Fibroblast of upper back skin (primary cell): ENCODE data around the gene ATG9B.

Experiments used
- DNase-seq: peaks from one replicate; pipeline ENCODE4 v3.0.0-alpha.2; 2013

ATG9B gene

DNA sequence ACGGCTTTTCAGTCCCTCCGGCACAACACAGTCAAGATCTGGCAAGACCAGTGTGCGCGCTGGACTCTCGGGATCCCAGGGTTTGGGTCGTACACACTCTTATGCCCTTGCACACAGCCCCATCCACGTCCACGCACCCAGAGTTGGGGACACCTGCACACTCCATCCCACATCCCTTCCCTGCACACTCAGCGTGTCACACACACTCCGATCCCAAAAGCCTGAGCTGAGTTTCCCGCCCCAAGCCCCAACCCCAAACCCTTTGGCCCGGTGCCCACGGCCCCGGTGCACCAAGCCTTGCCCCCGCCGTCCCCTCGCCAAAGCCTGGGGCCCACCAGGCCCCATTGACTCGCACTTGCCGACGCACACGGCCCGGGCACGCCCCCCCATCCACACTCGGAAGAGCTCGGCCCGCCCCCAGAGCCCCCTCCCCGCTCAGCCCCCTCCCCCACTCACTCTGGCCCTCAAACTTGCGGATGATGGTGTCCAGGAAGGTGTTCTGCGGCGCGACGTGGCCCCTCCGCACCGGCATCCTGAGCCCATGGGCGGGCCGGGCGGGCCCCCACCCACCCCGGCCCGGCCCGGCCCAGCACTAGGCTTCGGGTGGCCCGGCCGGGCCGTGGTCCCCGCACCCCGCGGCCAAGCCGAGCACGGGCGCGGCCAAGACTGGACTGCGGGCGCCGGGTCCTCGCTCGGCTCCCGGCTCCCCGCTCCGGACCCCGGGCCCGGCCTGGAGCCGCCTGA lies 46.7 kb downstream of the ATG9B start:
- DNase-seq: no peak

DNA sequence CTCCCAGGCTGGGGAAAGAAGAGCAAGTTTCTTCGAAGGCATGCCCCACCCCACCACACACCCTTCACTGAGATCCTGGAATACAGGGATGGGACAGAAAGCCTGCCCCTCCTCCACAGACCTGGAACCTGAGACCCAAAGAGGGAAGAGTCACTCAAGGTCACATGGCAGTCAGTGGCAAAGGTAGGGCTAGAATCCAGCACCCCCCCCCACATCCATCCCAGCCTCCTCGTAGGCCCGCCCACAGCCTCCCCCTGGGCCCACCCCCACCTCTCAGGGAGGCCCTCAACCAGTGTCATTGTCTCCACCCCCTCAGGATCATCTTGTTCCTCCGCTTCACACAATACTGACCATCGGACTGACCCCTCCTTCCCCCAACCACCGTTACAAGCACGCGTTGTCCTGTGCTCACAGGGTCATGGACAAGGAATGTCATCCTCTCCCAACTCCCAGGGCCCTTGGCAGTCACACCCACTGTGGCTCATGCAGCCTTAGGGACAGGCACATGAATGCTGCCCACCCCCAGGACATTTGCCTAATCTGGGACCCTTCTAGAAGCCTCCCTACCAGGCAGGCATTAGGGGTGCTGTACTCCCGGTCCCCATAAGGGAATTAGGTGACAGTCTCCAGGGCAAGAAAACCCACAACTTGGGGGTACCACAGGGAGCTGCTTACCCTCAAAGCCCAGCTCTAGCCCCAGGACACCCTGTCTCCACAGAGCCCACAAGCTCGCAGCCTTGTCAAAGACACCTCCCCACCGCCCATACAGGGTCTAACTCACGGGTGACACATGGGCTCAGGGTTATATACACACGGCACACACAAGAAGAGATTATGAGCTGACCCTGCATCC lies 47.5 kb downstream of the ATG9B start:
- no peak for DNase-seq

DNA sequence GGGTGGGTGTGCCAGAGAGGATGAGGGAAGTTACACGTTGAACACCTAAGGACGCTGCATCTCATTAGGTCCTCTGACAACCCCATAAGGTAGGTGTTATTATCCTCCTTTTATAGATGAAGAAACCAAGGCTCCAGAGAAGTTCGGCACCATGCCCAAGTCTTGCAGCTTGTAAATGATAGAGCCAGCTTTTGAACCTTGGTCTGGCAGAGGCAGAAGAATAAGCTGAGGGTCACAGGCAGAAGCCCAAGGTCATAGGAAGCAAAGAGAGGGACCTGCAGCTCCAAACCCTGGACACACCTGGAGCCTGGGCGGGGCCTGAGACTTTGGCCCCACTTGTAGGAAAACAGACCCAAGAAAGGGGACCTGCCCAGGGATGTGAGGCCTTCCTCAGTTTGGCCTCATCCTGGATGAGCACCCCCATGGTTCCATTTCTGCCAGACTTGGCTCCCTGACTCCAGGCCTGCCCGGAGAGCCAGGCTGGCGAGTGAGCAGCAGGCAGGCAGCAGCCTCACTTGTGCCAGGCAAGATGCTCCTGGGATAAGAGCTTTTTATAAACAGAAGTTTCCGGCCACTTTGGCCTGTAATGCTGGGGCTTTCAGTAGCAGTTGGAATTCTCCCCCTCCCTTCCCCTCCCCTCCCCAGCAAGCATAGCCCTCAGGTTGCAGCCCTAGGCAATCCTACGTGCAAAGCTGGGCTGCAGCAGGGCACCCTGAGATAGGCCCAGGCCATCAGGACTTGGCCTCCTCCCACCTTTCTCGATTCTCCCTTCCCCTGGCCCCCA lies 48.6 kb downstream of the ATG9B start:
- DNase-seq: no peak

DNA sequence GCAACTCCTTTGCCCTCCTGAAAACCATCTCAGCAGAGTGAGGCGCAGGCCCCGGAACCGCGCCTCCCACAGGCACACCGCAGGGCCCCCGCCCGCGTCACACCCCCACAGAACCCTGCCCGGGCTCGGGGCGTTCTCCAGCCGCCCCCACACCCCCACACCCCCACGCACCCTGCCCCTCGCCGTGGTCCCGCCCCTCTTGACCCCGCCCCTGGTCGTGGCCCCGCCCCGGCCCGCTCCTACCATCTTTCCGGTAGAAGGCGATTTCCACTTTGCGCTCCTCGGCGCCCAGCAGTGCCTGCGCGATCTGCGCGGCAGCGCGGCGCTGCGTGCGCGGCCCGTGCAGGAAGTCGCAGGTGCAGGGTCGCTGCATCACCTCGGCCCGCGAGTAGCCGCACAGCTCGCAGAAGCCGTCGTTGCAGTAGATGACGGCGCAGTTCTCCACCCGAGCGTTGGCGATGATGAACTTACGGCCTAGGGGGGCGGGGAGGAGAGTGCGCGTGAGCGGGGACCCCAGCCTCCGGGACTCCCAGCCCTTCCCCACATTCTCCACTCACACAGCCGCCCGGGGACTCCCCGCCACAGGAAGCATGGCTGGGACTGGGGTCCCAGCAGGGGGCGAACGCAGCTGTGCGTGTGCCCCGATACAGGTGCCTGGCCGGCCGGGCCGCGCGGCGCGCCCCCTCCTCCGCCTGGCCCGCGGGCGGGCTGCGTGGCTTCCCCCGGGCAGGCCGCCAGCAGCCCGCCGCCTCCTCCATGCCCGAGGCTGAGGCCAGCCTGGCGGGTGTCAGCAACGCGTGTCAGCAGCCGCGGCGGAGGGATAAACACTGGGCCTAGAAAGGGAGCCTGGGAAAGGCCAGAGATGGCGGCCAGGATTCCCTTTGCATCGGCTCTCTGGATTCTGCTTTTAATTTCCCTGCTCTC lies 49.6 kb downstream of the ATG9B start:
- no peak for DNase-seq

DNA sequence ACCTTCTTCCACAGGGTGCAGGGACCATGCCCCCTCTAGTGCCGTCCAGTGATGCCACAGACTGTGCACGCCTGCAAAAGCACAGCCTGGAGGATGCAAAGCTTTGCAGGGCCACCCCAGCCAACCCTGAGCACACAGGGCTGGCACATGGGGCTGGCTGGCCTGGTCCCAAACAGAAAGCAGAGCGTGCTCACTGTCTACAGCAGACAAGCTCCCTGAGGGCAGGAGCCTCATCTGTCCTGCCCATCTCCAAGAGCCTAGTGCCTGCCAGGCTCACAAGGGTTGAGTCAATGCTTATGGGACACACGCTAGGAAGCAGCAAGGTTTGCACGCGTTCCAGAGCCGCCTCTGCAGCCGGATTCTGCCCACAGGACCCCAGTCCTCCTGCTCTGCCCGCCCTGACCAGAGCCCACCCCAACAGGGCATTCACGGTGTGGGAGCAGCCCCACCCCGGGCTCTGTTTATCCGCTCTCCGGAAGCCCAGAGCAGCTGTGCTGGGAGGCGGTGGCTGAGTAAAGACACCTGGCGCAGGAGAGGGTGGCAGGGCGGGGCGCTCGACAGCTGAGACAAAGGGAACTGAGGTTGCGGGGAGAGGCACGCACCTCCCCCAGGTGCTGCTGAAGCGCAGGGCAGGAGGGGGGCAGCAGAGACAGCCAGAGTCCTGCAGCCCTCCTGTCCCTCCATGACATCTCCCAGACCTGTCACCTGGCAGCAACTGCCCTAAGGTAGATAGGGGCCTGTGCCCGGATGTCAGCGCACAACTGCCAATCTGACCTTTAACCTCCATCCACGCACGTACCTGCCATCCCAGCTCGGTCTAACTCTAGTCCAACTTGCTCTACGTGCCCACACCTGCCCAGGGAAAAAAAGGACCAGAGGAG lies 50.5 kb downstream of the ATG9B start:
- DNase-seq: no peak

DNA sequence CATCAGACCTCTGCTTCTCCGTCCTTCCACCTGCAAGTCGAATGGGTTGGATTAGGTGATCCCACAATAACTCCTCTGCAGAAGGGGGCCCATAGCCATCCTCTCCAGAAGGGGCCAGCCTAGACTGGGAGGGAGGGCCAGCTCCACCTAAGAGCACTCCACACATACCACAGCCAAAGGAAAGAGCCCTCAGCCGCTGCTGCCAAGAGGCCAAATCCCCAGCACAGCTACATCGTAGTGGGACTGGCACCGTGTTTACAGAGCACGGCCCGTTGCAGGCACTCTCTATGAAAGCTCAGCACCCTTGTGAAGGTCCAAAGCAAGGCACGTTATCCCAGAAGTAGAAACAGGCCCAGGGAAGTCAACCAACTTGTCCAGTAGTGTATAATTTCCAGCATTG lies 51.6 kb downstream of the ATG9B start:
- no peak for DNase-seq

DNA sequence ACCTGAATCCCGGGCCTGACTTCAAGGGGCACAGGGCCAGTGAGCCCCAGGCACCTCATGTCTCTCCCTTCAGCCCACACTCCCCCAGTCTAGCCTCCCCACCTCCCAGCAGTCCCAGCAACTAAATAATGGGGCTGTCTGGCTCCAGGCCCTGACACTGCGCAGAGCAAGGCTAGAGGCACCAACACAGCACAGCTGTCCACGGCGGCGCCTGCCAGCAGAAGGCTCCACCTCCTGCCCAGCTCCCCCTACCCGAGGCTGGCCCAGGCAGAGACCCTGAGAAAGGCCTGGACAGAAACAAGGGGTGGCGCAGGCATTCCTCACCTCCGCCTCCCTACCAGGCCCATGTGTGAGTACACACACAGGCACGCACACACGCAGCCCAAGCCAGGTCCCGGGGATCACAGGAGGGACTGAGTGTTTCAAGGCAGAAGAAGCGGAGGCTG lies 52.2 kb downstream of the ATG9B start:
- no peak for DNase-seq

DNA sequence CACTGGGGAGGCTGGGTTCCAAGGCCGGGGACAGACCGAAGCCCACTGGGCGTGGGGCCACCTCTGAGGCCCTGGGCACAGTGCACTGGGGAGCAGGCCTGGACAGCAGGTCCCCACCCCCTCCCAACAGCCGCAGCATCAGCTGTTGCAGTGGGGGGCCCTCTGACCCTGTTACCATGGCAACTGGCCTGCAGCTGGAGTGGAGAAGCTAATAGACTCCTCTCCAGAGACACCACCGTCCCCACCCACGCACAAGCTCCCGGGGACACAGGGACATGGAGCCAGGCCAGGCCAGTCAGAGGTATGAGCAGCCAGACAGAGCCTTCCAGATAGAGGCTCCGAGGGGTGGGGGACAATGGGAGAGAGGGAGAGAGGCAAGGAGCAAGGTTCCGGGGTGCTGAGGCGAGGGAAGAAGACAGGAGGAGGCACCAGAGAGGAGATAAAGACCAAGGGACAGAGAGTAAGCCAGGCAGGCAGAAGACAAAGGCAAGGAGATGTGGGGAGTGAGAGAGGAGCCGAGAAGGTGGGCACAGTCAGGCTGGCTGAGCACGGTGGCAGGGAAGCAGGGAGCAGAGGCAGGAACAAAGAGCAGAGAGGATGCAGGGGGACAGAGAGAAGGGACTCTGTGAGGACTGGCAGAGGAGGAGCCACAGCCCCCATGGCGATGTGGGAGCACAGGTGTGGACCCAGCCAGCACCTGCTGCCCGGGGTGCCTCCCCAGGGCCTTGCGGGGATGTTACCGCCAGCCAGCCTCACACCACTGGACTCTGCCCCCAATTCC lies 52.9 kb downstream of the ATG9B start:
- DNase-seq: no peak

DNA sequence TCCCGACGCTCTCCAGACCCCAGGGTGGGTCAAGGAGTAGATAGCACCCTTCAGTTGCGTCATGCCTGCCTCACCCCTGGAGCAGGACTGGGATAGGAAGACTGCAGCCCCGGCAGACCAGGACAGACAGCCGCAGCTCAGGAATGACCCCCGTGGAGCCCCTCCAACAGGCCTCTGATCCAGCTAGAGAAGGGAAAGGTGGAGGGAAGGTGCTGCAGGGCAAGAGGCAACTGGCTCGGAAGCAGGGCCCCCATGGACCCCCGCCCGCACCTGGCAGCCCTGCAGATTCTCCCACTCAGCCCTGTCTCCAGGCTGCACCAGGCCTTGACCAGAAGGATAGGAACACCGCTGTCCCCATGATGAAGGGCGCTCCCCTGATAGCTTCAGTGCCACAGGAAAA lies 53.9 kb downstream of the ATG9B start:
- DNase-seq: no peak

DNA sequence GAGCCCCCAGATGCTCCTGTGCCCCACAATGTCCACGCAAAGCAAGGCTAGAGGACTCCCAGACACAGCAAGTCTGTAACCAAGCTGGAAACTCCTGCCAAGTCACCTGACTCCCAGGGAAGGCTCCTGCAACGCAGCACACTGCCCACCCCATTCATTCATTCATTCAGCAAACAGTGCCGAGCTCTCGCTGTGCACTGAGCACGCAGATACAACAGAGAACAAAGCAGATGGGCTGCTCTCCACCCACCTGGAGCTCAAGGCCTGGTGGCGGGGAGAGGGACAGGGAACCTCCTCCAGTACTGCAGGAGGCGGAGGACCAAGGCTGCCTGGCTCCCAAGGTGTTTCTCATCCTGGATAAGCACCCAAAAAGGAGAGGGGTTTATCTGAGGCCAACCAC lies 54.8 kb downstream of the ATG9B start:
- no peak for DNase-seq

DNA sequence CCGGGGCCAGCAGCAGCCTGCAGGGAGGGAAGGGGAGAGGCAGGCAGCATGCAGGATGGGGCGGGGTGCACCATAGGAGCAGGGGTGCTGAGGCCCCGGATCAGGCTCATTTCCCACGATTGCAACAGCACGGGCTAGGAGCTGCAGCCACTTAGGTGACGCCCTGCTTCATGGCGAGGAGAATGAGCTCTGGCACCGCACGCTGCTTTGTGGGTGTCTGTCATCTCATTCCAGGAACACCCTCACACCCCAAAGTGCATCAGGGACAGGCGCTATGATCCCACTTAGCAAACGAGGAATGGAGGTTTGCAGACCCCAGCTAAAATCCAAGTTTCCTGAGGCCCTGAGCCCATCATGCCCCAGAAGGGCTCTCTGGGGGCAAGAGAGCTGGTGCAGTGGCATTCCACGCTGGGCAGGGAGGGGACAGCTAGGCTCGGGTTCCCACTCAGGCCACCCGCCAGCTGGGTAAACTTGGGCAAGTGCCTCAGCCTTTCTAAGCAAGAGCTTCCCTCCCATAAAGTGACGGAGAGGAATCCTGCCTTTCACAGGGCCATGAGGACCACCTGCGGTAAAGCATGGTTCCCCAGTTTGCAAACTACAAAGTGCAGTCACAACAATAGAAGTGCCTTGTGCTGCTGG lies 55.4 kb downstream of the ATG9B start:
- no peak for DNase-seq

DNA sequence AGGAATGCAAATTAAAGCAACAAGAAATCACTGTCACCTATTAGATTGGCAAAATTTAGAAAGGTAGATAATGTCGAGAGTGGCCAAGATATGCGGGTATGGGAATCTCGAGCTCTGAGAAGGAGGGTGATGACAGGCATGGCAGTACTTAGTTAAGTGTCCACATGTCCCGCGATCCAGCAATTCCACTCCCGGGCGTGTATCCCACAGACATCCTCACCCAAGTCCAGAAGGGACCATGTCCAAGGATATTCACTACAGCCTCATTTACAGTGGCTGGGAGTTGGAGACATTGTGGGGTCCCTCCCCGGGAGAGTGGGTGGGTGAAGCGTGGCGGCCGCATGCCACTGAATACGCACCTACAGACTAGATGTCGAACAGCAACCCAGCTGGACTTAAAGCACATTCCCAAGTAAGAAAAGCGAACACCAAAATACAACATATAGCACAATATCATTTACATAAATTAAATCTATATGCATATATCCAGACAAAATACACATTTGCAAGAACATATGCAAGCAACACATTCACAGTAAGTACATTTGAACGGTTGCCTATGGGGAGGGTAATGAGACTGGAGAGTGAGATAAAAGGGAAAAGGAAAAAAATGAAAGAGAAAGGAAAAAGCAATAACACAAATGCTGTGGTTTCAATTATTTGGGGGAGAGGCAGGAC lies 56.1 kb downstream of the ATG9B start:
- DNase-seq: no peak

DNA sequence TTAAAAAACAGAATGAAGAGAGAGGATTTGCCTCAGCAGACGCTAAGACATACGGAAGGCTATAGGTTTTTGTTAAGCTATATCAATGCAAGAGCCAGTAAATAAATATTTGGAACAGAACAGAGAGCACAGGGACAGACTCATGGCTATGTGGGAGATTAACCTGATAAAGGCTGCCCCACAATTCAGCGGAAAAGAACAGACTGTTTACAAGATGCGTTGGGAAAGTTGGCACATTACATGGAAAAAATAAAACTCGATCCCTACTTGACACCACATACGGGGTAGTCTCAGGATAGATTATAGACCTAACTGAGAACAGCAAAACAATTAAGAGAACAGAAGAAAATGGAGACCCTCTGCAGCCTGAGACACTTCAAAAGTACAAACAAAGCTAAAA lies 56.9 kb downstream of the ATG9B start:
- no peak for DNase-seq

DNA sequence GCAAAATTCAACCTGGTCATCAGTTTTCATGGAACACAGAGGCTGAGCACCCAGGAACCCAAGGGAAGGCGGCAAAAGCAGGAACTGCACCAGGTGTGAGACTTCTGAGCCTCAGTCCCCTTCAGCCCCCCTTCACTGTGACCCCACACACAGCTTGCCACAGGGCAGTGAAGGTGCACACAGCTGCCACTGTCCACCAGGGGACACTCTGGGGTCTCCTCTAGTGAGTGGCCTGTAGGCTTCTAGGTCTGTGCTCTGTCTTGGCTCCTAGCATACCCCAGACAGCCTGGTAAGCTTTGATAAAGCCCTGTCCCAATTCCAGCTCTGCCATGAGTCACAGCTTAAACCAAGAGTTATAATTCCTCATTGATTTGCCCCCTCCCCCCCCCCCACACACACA lies 58.3 kb downstream of the ATG9B start:
- no peak for DNase-seq

DNA sequence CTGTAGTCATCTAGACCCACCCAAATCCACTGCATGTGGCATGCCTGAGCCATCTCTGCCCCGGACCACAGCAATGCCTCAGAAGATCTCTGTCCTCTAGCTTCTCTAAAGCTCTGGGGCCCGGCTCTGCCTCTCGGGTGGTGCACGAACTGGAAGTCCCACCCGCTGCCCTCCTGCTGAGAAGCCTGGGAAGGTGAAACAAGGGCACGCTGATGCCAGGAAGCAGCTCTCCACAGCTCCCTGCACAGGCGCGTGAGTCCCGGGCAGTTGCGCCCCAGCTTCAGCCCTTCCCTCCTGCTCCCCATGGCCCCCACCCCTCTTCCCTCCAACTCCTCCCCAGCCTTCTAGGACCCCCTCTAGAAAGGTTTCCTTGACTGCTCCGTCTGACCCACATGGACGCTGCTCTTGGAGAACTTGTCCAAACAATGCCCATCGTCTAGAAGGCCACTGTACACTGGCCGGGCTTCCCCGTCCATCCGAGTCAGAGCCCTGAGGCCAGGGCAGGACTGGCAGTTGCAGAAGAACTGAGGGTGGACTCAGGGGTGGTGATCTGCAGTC lies 58.9 kb downstream of the ATG9B start:
- no peak for DNase-seq
